KMS-11 (cell line): Measurements from ENCODE around the gene OR2AG2.

Experiments used
- H2AFZ ChIP-seq: fragments of 200-600 bp; sonication (generic); 2 replicates; pipeline ENCODE4 v1.6.1; 2016; ENCODE audit warnings: antibody characterized with exemption, mixed run types, low read depth
- H3K27ac ChIP-seq: fragments of 200-600 bp; sonication (generic); 2 replicates; pipeline ENCODE4 v1.6.1; 2016; ENCODE audit warnings: mild to moderate bottlenecking, mixed run types
- H3K27me3 ChIP-seq: fragments of 200-600 bp; sonication (generic); 2 replicates; pipeline ENCODE4 v1.6.1; 2017; ENCODE audit warnings: mild to moderate bottlenecking, low read depth, mixed run types, moderate library complexity; ENCODE audit not compliant: insufficient read depth
- H3K36me3 ChIP-seq: fragments of 200-600 bp; sonication (generic); 2 replicates; pipeline ENCODE4 v1.6.1; 2017; ENCODE audit warnings: mild to moderate bottlenecking, mixed run types; ENCODE audit not compliant: insufficient read depth
- H3K4me1 ChIP-seq: fragments of 200-600 bp; sonication (generic); 2 replicates; pipeline ENCODE4 v1.6.1; 2016; ENCODE audit warnings: mild to moderate bottlenecking, low read depth, mixed run types; ENCODE audit not compliant: poor library complexity, severe bottlenecking
- H3K4me2 ChIP-seq: fragments of 200-600 bp; sonication (generic); 2 replicates; pipeline ENCODE4 v1.7.0; 2016; ENCODE audit warnings: mild to moderate bottlenecking, mixed run types
- H3K4me3 ChIP-seq: fragments of 200-600 bp; sonication (generic); IDR thresholded peaks from 2 replicates; pipeline ENCODE4 v1.6.1; 2017; ENCODE audit warnings: low read depth, low read length, mixed read lengths; ENCODE audit not compliant: insufficient read depth
- H3K79me2 ChIP-seq: fragments of 200-600 bp; sonication (generic); 2 replicates; pipeline ENCODE4 v1.6.1; 2016; ENCODE audit warnings: low read depth, mixed run types; ENCODE audit not compliant: insufficient read depth
- H3K9ac ChIP-seq: fragments of 200-600 bp; sonication (generic); 2 replicates; pipeline ENCODE4 v1.6.1; 2016; ENCODE audit warnings: mild to moderate bottlenecking, mixed run types
- H4K20me1 ChIP-seq: fragments of 200-600 bp; sonication (generic); 2 replicates; pipeline ENCODE4 v1.6.1; 2016; ENCODE audit warnings: mild to moderate bottlenecking, mixed run types; ENCODE audit not compliant: insufficient read depth
- TF ChIP-seq, protein P1 (sequence below): fragments of 200-600 bp; sonication (generic); conservative IDR thresholded peaks from 2 replicates; pipeline ENCODE4 v1.6.1; 2017; ENCODE audit warnings: low read depth, mild to moderate bottlenecking, antibody characterized with exemption, low read length, moderate library complexity, mixed read lengths

Gene OR2AG2

DNA sequence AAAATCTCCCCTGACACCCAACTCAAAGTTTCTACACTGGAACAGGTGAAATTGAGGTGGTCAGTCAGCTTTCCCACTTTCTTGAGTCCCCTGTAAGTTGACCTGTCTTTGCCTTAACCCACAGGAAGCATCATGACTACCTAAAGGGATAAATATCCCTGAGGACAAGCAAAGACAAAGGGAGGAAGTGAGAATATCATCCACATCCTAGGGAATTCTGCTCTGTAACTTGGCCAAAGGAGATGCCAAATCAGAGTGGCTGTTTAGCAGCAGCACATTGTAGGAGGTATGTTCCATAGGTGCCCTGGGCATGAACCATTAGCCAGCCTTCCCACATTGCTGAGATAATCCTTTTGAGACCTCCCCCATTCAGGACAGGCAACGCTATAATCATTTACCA, 47.8 kb downstream of the OR2AG2 start:
- Histone ChIP-seq H3K79me2 (no peaks in the 10 kb centered on the region), H4K20me1 (no peaks in the 10 kb centered on the region), H3K27me3 (no peaks in the 10 kb centered on the region), H3K9ac (no peak overlapping the region), H3K27ac (no peak overlapping the region), H2AFZ (no peak overlapping the region), H3K4me2 (no peak overlapping the region), H3K36me3 (no peaks in the 10 kb centered on the region), H3K4me1 (no peaks in the 10 kb centered on the region), H3K4me3 (no peak overlapping the region)
- TF ChIP-seq, protein P1, sequence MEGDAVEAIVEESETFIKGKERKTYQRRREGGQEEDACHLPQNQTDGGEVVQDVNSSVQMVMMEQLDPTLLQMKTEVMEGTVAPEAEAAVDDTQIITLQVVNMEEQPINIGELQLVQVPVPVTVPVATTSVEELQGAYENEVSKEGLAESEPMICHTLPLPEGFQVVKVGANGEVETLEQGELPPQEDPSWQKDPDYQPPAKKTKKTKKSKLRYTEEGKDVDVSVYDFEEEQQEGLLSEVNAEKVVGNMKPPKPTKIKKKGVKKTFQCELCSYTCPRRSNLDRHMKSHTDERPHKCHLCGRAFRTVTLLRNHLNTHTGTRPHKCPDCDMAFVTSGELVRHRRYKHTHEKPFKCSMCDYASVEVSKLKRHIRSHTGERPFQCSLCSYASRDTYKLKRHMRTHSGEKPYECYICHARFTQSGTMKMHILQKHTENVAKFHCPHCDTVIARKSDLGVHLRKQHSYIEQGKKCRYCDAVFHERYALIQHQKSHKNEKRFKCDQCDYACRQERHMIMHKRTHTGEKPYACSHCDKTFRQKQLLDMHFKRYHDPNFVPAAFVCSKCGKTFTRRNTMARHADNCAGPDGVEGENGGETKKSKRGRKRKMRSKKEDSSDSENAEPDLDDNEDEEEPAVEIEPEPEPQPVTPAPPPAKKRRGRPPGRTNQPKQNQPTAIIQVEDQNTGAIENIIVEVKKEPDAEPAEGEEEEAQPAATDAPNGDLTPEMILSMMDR: no peak

DNA sequence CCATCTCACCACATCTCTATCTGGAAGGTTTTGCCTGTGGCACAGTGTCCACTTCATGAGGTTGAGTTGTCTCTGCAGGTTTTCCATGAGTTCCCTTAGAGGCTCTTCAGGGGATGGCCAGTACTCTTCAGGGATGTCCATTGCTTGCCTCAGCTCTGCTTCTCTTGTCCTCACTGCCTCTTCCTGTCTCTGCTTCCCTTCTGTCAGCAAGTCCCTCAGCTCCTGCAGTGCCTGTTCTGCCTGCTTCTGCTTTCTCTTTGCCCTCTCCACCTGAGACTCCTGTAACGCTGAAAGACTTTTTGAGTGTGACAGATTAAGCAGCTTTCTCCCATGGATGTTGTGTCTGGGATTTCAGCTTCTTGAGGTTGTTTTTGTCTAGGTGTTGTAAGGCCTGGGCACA, 50.4 kb downstream of the OR2AG2 start:
- no peaks in the 10 kb centered on the region for H3K36me3 ChIP-seq
- H3K4me3 ChIP-seq: no peak overlapping the region
- no peaks in the 10 kb centered on the region for H3K4me1 ChIP-seq
- H3K27me3 ChIP-seq: no peaks in the 10 kb centered on the region
- no peak overlapping the region for H2AFZ ChIP-seq
- no peak overlapping the region for H3K9ac ChIP-seq
- TF ChIP-seq, protein P1: no peak
- no peak overlapping the region for H3K27ac ChIP-seq
- H4K20me1 ChIP-seq: no peaks in the 10 kb centered on the region
- no peaks in the 10 kb centered on the region for H3K79me2 ChIP-seq
- no peak overlapping the region for H3K4me2 ChIP-seq

GRCh38 chr11:6719576-6719975, 52.2 kb downstream of the OR2AG2 start:
- Histone ChIP-seq H3K4me3 (no peak overlapping the region), H3K36me3 (no peaks in the 10 kb centered on the region), H3K4me2 (no peak overlapping the region), H3K4me1 (no peaks in the 10 kb centered on the region), H3K27ac (no peak overlapping the region), H3K79me2 (no peaks in the 10 kb centered on the region), H3K9ac (no peak overlapping the region), H2AFZ (no peak overlapping the region), H4K20me1 (no peaks in the 10 kb centered on the region), H3K27me3 (no peaks in the 10 kb centered on the region)
- TF ChIP-seq, protein P1: no peak

DNA sequence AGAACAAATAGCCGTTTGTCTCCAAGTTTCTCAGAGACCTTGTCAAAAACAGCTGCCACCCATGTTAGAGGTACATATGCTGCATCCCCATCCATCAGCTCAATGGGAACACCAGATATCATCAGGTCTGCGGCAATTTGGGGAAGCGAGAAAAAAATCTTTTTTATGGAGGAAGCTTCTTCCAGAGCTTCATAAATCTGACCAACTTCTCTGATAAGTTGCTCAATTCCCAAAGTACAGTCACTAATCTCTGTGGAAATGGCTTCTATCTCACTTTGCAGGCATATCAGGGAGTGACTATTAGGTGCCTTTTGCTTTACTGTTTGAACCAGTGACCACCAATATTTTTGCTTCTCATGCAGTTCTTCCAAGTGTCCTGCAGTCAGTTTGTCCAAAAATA, 54.4 kb downstream of the OR2AG2 start:
- no peak overlapping the region for H3K9ac ChIP-seq
- no peaks in the 10 kb centered on the region for H3K4me1 ChIP-seq
- no peak overlapping the region for H2AFZ ChIP-seq
- H3K4me2 ChIP-seq: no peak overlapping the region
- H3K36me3 ChIP-seq: no peaks in the 10 kb centered on the region
- no peaks in the 10 kb centered on the region for H4K20me1 ChIP-seq
- H3K4me3 ChIP-seq: no peak overlapping the region
- H3K27ac ChIP-seq: no peak overlapping the region
- no peaks in the 10 kb centered on the region for H3K27me3 ChIP-seq
- TF ChIP-seq, protein P1: no peak
- H3K79me2 ChIP-seq: no peaks in the 10 kb centered on the region
